ENCODE data around the gene NAT16.

The NAT16 gene

GRCh38 chr7:101189109-101189508 is 9.0 kb upstream of the NAT16 start:
- Histone ChIP-seq H3K9me3 (ENCODE audit: insufficient read depth, low read length, severe bottlenecking) (no peaks in the 10 kb centered on the region), H3K4me3 (ENCODE audit: low read depth in 1 of 2, low read length in 2 of 2) (no peak overlapping the region), H3K4me1 (ENCODE audit: insufficient read depth, low read length) (peaks cover 2% of the 10 kb centered on the region; the same call in 1 of the 2 replicates), H2AFZ (ENCODE audit: low read depth, low read length) (no peak overlapping the region), H3K4me2 (ENCODE audit: insufficient read depth, low read length) (no peak overlapping the region), H3K27ac (ENCODE audit: low read length) (no peak overlapping the region), H3K9ac (ENCODE audit: low read depth, low read length) (no peak overlapping the region), H3K27me3 (ENCODE audit: insufficient read depth, low read length, poor library complexity) (no peaks in the 10 kb centered on the region), H3K36me3 (ENCODE audit: insufficient read depth, low read length) (no peaks in the 10 kb centered on the region), H4K20me1 (ENCODE audit: insufficient read depth, low read length) (no peaks in the 10 kb centered on the region), H3K79me2 (ENCODE audit: insufficient read depth, low read length) (no peaks in the 10 kb centered on the region)
- no peak for DNase-seq
- TF ChIP-seq EZH2 (IDR thresholded peaks at IDR 0.05; ENCODE audit: borderline replicate concordance, low read depth, low read length, severe bottlenecking) (no peak), CTCF (IDR thresholded peaks at IDR 0.05; ENCODE audit: borderline replicate concordance, extremely low read depth, low read length, poor library complexity, severe bottlenecking) (no peak)
- ATAC-seq (ENCODE audit: insufficient read depth, low read depth): no peak

GRCh38 chr7:101186844-101187428 is 6.8 kb upstream of the NAT16 start:
- H3K27ac ChIP-seq (ENCODE audit: low read length): no peak overlapping the region
- H3K36me3 ChIP-seq (ENCODE audit: insufficient read depth, low read length): no peaks in the 10 kb centered on the region
- H3K4me3 ChIP-seq (ENCODE audit: low read depth in 1 of 2, low read length in 2 of 2): no peak overlapping the region
- no peaks in the 10 kb centered on the region for H4K20me1 ChIP-seq (ENCODE audit: insufficient read depth, low read length)
- no peak overlapping the region for H3K9ac ChIP-seq (ENCODE audit: low read depth, low read length)
- DNase-seq (no peak), ATAC-seq (ENCODE audit: insufficient read depth, low read depth) (no peak)
- no peaks in the 10 kb centered on the region for H3K9me3 ChIP-seq (ENCODE audit: insufficient read depth, low read length, severe bottlenecking)
- TF ChIP-seq EZH2 (IDR thresholded peaks at IDR 0.05; ENCODE audit: borderline replicate concordance, low read depth, low read length, severe bottlenecking) (no peak), CTCF (IDR thresholded peaks at IDR 0.05; ENCODE audit: borderline replicate concordance, extremely low read depth, low read length, poor library complexity, severe bottlenecking) (no peak)
- H3K79me2 ChIP-seq (ENCODE audit: insufficient read depth, low read length): no peaks in the 10 kb centered on the region
- no peaks in the 10 kb centered on the region for H3K4me1 ChIP-seq (ENCODE audit: insufficient read depth, low read length)
- H3K27me3 ChIP-seq (ENCODE audit: insufficient read depth, low read length, poor library complexity): no peaks in the 10 kb centered on the region
- H3K4me2 ChIP-seq (ENCODE audit: insufficient read depth, low read length): no peak overlapping the region
- H2AFZ ChIP-seq (ENCODE audit: low read depth, low read length): no peak overlapping the region

- Histone ChIP-seq H3K4me2 (ENCODE audit: insufficient read depth, low read length) (no peak overlapping the region), H3K9me3 (ENCODE audit: insufficient read depth, low read length, severe bottlenecking) (no peaks in the 10 kb centered on the region), H3K27me3 (ENCODE audit: insufficient read depth, low read length, poor library complexity) (no peaks in the 10 kb centered on the region), H3K36me3 (ENCODE audit: insufficient read depth, low read length) (no peaks in the 10 kb centered on the region), H2AFZ (ENCODE audit: low read depth, low read length) (no peak overlapping the region), H3K27ac (ENCODE audit: low read length) (no peak overlapping the region), H3K4me3 (ENCODE audit: low read depth in 1 of 2, low read length in 2 of 2) (no peak overlapping the region), H3K79me2 (ENCODE audit: insufficient read depth, low read length) (no peaks in the 10 kb centered on the region), H3K9ac (ENCODE audit: low read depth, low read length) (no peak overlapping the region), H3K4me1 (ENCODE audit: insufficient read depth, low read length) (no peaks in the 10 kb centered on the region), H4K20me1 (ENCODE audit: insufficient read depth, low read length) (no peaks in the 10 kb centered on the region)
- DNase-seq (no peak), ATAC-seq (ENCODE audit: insufficient read depth, low read depth) (no peak)
- no peak for TF ChIP-seq CTCF (IDR thresholded peaks at IDR 0.05; ENCODE audit: borderline replicate concordance, extremely low read depth, low read length, poor library complexity, severe bottlenecking)
Measured at GRCh38 chr7:101186194-101186593, 6.1 kb upstream of the NAT16 start.

Measured in DND-41 (cell line).